ENCODE measurements around the gene SMIM14.

- TF ChIP-seq POLR2AphosphoS5 (IDR thresholded peaks at IDR 0.05; ENCODE audit: insufficient read depth in 1 of 2, low read depth in 1 of 2) (no peak), CTCF (IDR thresholded peaks at IDR 0.05) (no peak), POLR2A (IDR thresholded peaks at IDR 0.05) (no peak)
Observed at GRCh38 chr4:39510348-39510929, 128.2 kb downstream of the SMIM14 start.
